Measurements from ENCODE around the gene IFRD2. TPM values are rescaled to one million over a fixed set of nuclear protein-coding genes. Genes with fewer than 3 reads are reported as not detected.

Gene IFRD2
- total and polyA plus RNA-seq, 3 donors from 2014 or later = 42.3 to 60.9 (median 55.3) TPM

DNA sequence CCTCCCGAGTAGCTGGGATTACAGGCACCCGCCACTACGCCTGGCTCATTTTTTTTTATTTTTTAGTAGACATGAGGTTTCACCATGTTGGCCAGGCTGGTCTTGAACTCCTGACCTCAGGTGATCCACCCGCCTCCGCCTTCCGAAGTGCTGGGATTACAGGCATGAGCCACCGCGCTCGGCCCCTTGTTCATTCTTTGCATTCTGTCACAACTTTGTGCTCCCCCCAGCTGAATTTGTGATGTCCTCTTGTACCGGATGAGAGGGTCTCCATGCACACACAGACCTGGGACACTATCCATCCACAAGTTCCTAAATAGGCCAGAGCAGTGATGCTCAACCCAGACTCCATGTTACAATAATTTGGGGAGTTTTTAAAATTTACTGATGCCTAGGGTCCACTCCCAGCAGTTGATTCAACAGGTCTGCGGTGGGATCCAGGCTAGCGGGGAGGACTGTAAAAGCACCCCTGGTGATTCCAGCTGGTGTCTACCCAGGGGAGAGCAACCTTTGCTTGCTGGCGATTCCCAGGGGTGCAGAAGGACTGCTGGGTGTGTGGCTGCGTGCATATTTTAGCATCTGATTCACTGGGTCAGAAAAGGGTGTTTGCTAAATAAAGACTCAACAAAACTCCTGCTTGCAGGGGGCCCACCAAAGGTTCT, 47.4 kb upstream of the IFRD2 start:
- no peaks in the 10 kb centered on the region for H3K9me3 ChIP-seq

DNA sequence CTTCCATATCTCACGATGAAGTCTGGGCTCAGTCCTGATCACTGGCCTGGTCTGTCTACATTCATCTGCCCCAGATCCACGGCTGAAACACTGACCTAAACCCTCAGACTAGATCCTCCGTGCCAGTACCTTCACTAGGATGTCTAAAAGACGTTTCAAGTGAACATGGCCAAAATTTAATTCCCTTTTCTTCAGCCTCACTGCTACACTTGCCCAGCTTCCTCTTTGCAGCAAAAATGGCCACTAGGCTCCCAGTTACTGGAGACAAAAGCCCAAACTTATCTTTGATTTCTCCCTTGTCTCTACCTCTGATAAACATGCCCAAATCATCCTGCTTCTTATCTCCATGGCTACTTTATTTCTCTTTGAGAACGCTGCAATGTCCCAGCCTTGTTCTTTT, 46.7 kb upstream of the IFRD2 start:
- no peak overlapping the region for H3K4me3 ChIP-seq
- no peaks in the 10 kb centered on the region for H3K36me3 ChIP-seq (ENCODE audit: low read depth, missing control alignments)
- no peak for DNase-seq
- 35 to 36% methylated on average over 5 of the region's 5 CpGs for WGBS, 2 donors
- TF ChIP-seq POLR2A (IDR thresholded peaks at IDR 0.05) (no peak), CTCF (IDR thresholded peaks at IDR 0.05) (no peak)
- intact Hi-C loops (cut with DNase I; ENCODE audit: low total_unique reads) = no loop called here
- peak overlapping the region; percentile 87 to 97 for H3K27ac ChIP-seq
- H3K4me1 ChIP-seq = peaks cover 32% of the 10 kb centered on the region
- no peaks in the 10 kb centered on the region for H3K27me3 ChIP-seq
- no peaks in the 10 kb centered on the region for H3K9me3 ChIP-seq

More for the DNA sequence above, 47.4 kb upstream of the IFRD2 start:
- no peak for DNase-seq
- H3K27ac ChIP-seq = peak overlapping the region; percentile 78 to 87
- TF ChIP-seq POLR2A (IDR thresholded peaks at IDR 0.05) = no peak
- no peak for TF ChIP-seq CTCF (IDR thresholded peaks at IDR 0.05)
- H3K4me1 ChIP-seq = peaks cover 28% of the 10 kb centered on the region
- intact Hi-C loops (cut with DNase I; ENCODE audit: low total_unique reads) = no loop called here
- H3K4me3 ChIP-seq = peak overlapping the region; percentile 47 to 53
- 73 to 74% methylated on average over 13 to 14 of the region's 14 CpGs for WGBS, 2 donors
- no peaks in the 10 kb centered on the region for H3K27me3 ChIP-seq
- H3K36me3 ChIP-seq (ENCODE audit: low read depth, missing control alignments) = no peaks in the 10 kb centered on the region

- intact Hi-C loops (cut with DNase I; ENCODE audit: low total_unique reads) = no loop called here
- Histone ChIP-seq H3K4me3 (peak overlapping the region; percentile 74 to 91), H3K9me3 (no peaks in the 10 kb centered on the region), H3K27me3 (no peaks in the 10 kb centered on the region), H3K36me3 (ENCODE audit: low read depth, missing control alignments) (no peaks in the 10 kb centered on the region), H3K4me1 (peaks cover 41% of the 10 kb centered on the region), H3K27ac (peak overlapping the region; percentile 87 to 97)
- WGBS, 2 donors = 1% methylated on average over 61 of the region's 79 CpGs; no CpG with 5 or more reads in 1 of the 2 donors
- TF ChIP-seq CTCF (IDR thresholded peaks at IDR 0.05) (no peak), POLR2A (IDR thresholded peaks at IDR 0.05) (peak; percentile 21)
- DNase-seq = peak; percentile 99
Observed at GRCh38 chr3:50337175-50337861, 45.1 kb upstream of the IFRD2 start.

DNA sequence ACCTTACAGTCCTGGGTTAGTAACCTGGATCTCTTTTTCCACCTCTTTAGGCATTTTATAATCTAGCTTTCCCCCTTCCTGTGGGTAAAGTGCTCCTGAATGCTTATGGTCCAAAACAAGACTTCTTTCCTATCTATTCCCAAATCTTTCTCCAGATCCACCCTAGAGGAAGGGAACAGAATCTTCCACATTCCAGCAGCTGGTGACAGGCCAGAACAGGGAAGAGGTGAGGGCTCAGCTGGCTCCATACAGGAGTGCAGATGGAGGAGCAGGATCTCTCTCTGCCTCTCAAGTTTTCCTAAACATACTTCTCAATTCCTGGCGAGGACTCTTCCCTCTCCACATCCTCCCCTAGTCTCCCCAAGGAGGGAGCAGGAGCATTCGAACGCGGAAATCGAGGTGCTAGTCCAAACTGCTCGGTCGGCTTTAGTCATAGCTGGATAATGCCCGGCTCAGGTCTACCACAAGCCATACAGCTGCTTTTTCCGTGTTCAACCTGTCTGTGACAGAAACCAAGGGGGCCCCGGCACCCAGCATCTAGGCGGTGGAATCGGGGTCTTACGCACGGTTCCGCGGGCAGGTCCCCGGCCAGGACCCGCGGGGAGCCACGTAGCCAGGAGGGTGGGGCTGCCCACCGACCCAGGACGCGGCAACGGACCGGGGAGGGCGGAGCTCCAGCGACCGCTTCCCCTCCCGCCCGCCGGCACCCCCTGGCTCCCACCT, 44.4 kb upstream of the IFRD2 start:
- Histone ChIP-seq H3K9me3 (no peaks in the 10 kb centered on the region), H3K36me3 (ENCODE audit: low read depth, missing control alignments) (no peaks in the 10 kb centered on the region), H3K27ac (peak overlapping the region; percentile 87 to 97), H3K4me3 (peak overlapping the region; percentile 74 to 91), H3K4me1 (peaks cover 41% of the 10 kb centered on the region), H3K27me3 (no peaks in the 10 kb centered on the region)
- intact Hi-C loops (cut with DNase I; ENCODE audit: low total_unique reads) = no loop called here
- no peak for DNase-seq
- TF ChIP-seq POLR2A (IDR thresholded peaks at IDR 0.05) = no peak
- TF ChIP-seq CTCF (IDR thresholded peaks at IDR 0.05) = no peak
- 2 to 3% methylated on average over 8 to 15 of the region's 31 CpGs for WGBS, 2 donors

Data from testis (tissue), 3 donors.